Gastroesophageal sphincter (tissue), 4 donors: ENCODE measurements around the gene TRIM23. TPM values are rescaled to one million over a fixed set of nuclear protein-coding genes. Genes with fewer than 3 reads are reported as not detected.

Experiments
- ATAC-seq: fragments of 150-250 bp; one replicate; pipeline ENCODE4 v1.9.1; 2016; ENCODE audit warnings: mild to moderate bottlenecking, moderate library complexity
- H3K27ac ChIP-seq, 4 donors: fragments of 200-600 bp; sonication (generic) in 3 of 4; 1 replicate in 3 of 4; 2 replicates in 1 of 4; pipeline ENCODE4 v1.5.1; 2016 to 2019
- H3K27me3 ChIP-seq: fragments of 200-600 bp; sonication (generic); one replicate; pipeline ENCODE4 v1.5.1; 2019
- H3K36me3 ChIP-seq, 2 donors: fragments of 200-600 bp; sonication (generic); one replicate each; pipeline ENCODE4 v1.5.1; 2019; ENCODE audit warnings: control low read depth in 1 of 2
- H3K4me1 ChIP-seq, 3 donors: fragments of 200-600 bp; sonication (generic); 1 replicate in 2 of 3; 2 replicates in 1 of 3; pipeline ENCODE4 v1.5.1; 2016 to 2019; ENCODE audit warnings: control low read depth in 2 of 3
- H3K4me3 ChIP-seq, 2 donors: fragments of 200-600 bp; sonication (generic); one replicate each; pipeline ENCODE4 v1.5.1; 2019; ENCODE audit warnings: mild to moderate bottlenecking in 1 of 2, moderate library complexity in 1 of 2
- H3K9me3 ChIP-seq, 3 donors: fragments of 200-600 bp; sonication (generic); one replicate each; pipeline ENCODE4 v1.5.1; 2017 to 2019; ENCODE audit warnings: control low read depth in 2 of 3
- EP300 ChIP-seq: sonication (generic); formaldehyde crosslinking; IDR thresholded peaks from one replicate; pipeline ENCODE4 v1.6.1; 2017; ENCODE audit warnings: antibody characterized with exemption, mild to moderate bottlenecking
- POLR2A ChIP-seq, 2 donors: fragments of 450-650 bp; IDR thresholded peaks; one replicate each; pipeline ENCODE4 v1.6.1; 2017; ENCODE audit warnings: antibody characterized with exemption in 2 of 2, mild to moderate bottlenecking in 2 of 2, moderate library complexity in 1 of 2
- POLR2AphosphoS5 ChIP-seq: sonication (generic); formaldehyde crosslinking; IDR thresholded peaks from one replicate; pipeline ENCODE4 v1.6.1; 2017; ENCODE audit warnings: antibody characterized with exemption
- WGBS, 2 donors: methylation state at CpG; one replicate each; pipeline ENCODE4 v1.1.5; 2018; ENCODE audit warnings: low coverage in 1 of 2; 5-methylcytosine and 5-hydroxymethylcytosine counted together
- small RNA-seq, 4 donors: library from RNA; depleted of rRNA; stranded (forward); fragments of <200 nt; gene quantifications; one replicate each; pipeline ENCODE3, GENCODE V24; 2016
- total RNA-seq, 4 donors: library from RNA; depleted of rRNA; stranded (reverse); fragments of >200 nt; gene quantifications; one replicate each; pipeline ENCODE4 v1.1.0, GENCODE V29; 2016
- TF ChIP-seq, protein P1 (sequence below), 4 experiments: fragments of 200-600 bp in 2 of 4; fragments of 450-650 bp in 2 of 4; sonication (generic) in 1 of 4; IDR thresholded peaks; one replicate each; pipeline ENCODE4 v1.5.1; 2017 to 2019; ENCODE audit warnings: antibody characterized with exemption in 4 of 4, mild to moderate bottlenecking in 2 of 4, moderate library complexity in 2 of 4

TRIM23 gene
- total RNA-seq, 4 donors from 2014 or later = 17.0 to 35.2 (median 20.3) TPM

DNA sequence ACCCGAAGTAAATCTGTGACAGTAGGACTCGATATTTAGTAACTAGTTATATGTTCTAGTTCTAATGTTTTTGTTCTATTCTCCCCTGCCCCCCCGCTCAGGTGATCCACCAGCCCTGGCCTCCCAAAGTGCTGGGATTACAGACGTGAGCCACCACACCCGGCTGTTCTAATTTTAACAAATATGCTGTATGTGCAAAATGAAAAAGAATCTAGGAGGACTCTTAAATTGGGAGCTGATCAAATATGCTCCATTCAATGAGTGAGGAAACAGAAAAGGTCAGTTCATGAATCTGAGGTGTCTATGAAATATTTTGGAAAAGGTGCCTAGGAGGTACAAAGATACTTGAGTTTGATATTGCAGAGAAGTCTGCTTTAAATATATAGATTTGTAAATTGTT, 78.0 kb downstream of the TRIM23 start:
- H3K9me3 ChIP-seq = no peaks in the 10 kb centered on the region
- H3K4me1 ChIP-seq = no peaks in the 10 kb centered on the region
- no peaks in the 10 kb centered on the region for H3K27me3 ChIP-seq
- TF ChIP-seq, protein P1, sequence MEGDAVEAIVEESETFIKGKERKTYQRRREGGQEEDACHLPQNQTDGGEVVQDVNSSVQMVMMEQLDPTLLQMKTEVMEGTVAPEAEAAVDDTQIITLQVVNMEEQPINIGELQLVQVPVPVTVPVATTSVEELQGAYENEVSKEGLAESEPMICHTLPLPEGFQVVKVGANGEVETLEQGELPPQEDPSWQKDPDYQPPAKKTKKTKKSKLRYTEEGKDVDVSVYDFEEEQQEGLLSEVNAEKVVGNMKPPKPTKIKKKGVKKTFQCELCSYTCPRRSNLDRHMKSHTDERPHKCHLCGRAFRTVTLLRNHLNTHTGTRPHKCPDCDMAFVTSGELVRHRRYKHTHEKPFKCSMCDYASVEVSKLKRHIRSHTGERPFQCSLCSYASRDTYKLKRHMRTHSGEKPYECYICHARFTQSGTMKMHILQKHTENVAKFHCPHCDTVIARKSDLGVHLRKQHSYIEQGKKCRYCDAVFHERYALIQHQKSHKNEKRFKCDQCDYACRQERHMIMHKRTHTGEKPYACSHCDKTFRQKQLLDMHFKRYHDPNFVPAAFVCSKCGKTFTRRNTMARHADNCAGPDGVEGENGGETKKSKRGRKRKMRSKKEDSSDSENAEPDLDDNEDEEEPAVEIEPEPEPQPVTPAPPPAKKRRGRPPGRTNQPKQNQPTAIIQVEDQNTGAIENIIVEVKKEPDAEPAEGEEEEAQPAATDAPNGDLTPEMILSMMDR (IDR thresholded peaks at IDR 0.05) = no peak
- no peak for TF ChIP-seq EP300
- TF ChIP-seq POLR2A (IDR thresholded peaks at IDR 0.05) = no peak
- TF ChIP-seq POLR2AphosphoS5 = no peak
- no peak for ATAC-seq
- 86 to 97% methylated on average over 4 to 5 of the region's 5 CpGs for WGBS, 2 donors
- H3K36me3 ChIP-seq = no peaks in the 10 kb centered on the region
- no peak overlapping the region for H3K4me3 ChIP-seq
- H3K27ac ChIP-seq = no peak overlapping the region

DNA sequence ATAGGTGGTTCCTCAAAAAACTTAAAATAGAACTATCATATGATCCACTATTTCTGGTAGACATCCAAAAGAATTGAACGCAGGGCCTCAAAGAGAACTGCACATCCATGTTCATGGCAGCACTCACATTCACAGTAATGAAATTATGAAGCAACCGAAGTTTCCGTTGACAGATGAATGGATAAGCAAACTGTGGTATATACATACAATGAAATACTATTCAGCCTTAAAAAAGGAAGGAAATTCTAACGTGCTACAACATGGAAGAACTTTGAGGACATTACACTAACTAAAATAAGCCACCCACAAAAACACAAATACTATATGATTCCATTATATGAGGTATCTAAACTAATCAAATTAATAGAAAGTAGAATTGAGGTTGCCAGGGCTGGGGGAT, 79.7 kb downstream of the TRIM23 start:
- Histone ChIP-seq H3K9me3 (no peaks in the 10 kb centered on the region), H3K4me3 (no peak overlapping the region), H3K27ac (no peak overlapping the region), H3K27me3 (no peaks in the 10 kb centered on the region), H3K36me3 (no peaks in the 10 kb centered on the region), H3K4me1 (no peaks in the 10 kb centered on the region)
- TF ChIP-seq, protein P1 (IDR thresholded peaks at IDR 0.05) = no peak
- TF ChIP-seq POLR2AphosphoS5 = no peak
- no peak for TF ChIP-seq POLR2A (IDR thresholded peaks at IDR 0.05)
- TF ChIP-seq EP300 = no peak
- 98 to 100% methylated on average over 3 to 4 of the region's 4 CpGs for WGBS, 2 donors
- no peak for ATAC-seq

DNA sequence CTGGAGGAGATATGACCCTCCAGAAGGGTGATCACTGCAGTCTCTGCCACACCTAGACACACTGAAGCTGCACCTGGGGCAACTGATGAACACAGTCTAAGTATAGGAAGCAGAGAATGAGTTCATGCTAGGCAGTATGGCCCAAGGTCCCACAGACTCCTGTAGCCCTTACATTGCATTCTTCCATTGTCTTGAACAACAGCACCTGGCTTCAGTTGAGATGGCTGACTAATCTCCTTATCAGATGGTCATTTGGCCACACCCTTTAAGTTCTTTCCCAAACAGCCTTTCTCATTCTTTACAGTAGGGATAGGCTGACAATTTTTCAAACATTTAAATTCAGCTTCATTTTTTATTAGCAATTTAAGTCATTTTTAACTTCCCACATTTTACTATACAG, 84.3 kb downstream of the TRIM23 start:
- Histone ChIP-seq H3K9me3 (no peaks in the 10 kb centered on the region), H3K27me3 (no peaks in the 10 kb centered on the region), H3K4me3 (no peak overlapping the region), H3K36me3 (no peaks in the 10 kb centered on the region), H3K4me1 (no peaks in the 10 kb centered on the region), H3K27ac (no peak overlapping the region)
- no peak for ATAC-seq
- TF ChIP-seq EP300 (no peak), POLR2AphosphoS5 (no peak), POLR2A (IDR thresholded peaks at IDR 0.05) (no peak)
- TF ChIP-seq, protein P1 (IDR thresholded peaks at IDR 0.05) = no peak

Small RNA genes within 50 kb of the gene (small RNA-seq; reads per million reads assigned to genes)
- gene RNU6-540P = 0 reads per million in 4 donors

Other genes starting within 250 kb of the TRIM23 start
- gene ADAMTS6, start 142.4 kb downstream of the TRIM23 start, total RNA-seq = 10 to 100 TPM in 2 of 4 donors, 1 to 10 TPM in 2; 2.6 to 25.2 (median 12.3) TPM
- under 1 TPM in 2 of 4 donors, not detected in 2; 0.45 to 0.81 TPM for gene CENPK, start 61.2 kb downstream of the TRIM23 start, total RNA-seq
- 10 to 100 TPM; 22.3 to 85.9 (median 46.1) TPM for gene PPWD1, start 61.0 kb downstream of the TRIM23 start, total RNA-seq
- gene SHLD3, start 694 bp upstream of the TRIM23 start, total RNA-seq = 1 to 10 TPM; 1.1 to 4.8 (median 3.8) TPM
- 10 to 100 TPM; 17.7 to 31.9 (median 24.3) TPM for gene TRAPPC13, start 694 bp upstream of the TRIM23 start, total RNA-seq
- 10 to 100 TPM; 12.1 to 15.2 (median 14.3) TPM for gene SGTB, start 97.8 kb upstream of the TRIM23 start, total RNA-seq
- gene NLN, start 97.9 kb upstream of the TRIM23 start, total RNA-seq = 10 to 100 TPM in 2 of 4 donors, 1 to 10 TPM in 2; 6.5 to 11.5 (median 9.8) TPM